CD14-positive monocyte (primary cell): ENCODE measurements around the gene H1-8. TPM values are rescaled to one million over a fixed set of nuclear protein-coding genes. Genes with fewer than 3 reads are reported as not detected.

ENCODE experiments used
- DNase-seq, 3 donors: peaks; one replicate each; pipeline ENCODE4 v3.0.0-alpha.2; 2011 to 2022
- H2AFZ ChIP-seq: 2 replicates; pipeline ENCODE4 v1.6.0; 2012; ENCODE audit warnings: mild to moderate bottlenecking, low read depth, low read length, inconsistent platforms; ENCODE audit not compliant: insufficient read depth, poor library complexity, severe bottlenecking
- H3K27ac ChIP-seq, 2 donors: 1 replicate in 1 of 2; 2 replicates in 1 of 2; pipeline ENCODE4 v1.5.1; 2012 to 2013; ENCODE audit warnings: low read length in 2 of 2, control low read depth in 1 of 2, inconsistent platforms in 1 of 2, low read depth in 1 of 2, mild to moderate bottlenecking in 1 of 2
- H3K27me3 ChIP-seq, 2 donors: one replicate each; pipeline versions ENCODE4 v1.6.0 to v1.6.1; 2011 to 2013; ENCODE audit warnings: low read length in 2 of 2; ENCODE audit not compliant: control insufficient read depth in 2 of 2, insufficient read depth in 2 of 2
- H3K36me3 ChIP-seq, 2 donors: replicated peaks in 1 of 2; 1 replicate in 1 of 2; 2 replicates in 1 of 2; pipeline versions ENCODE4 v1.5.1 to v1.6.1; 2012 to 2013; ENCODE audit warnings: low read length in 2 of 2, control low read depth in 1 of 2, inconsistent platforms in 1 of 2, mild to moderate bottlenecking in 1 of 2; ENCODE audit not compliant: insufficient read depth in 2 of 2, control insufficient read depth in 1 of 2
- H3K4me1 ChIP-seq, 2 donors: 1 replicate in 1 of 2; 2 replicates in 1 of 2; pipeline versions ENCODE4 v1.5.1 to v1.6.1; 2012 to 2013; ENCODE audit warnings: low read length in 2 of 2, control low read depth in 1 of 2, inconsistent platforms in 1 of 2, mild to moderate bottlenecking in 1 of 2, moderate library complexity in 1 of 2; ENCODE audit not compliant: insufficient read depth in 2 of 2, control insufficient read depth in 1 of 2
- H3K4me2 ChIP-seq: replicated peaks from 2 replicates; pipeline ENCODE3; 2012; ENCODE audit warnings: low read length, moderate library complexity, mild to moderate bottlenecking; ENCODE audit not compliant: poor library complexity, severe bottlenecking; ENCODE audit errors: extremely low read depth
- H3K4me3 ChIP-seq, 3 experiments: fragments of 200-600 bp in 1 of 3; sonication (generic) in 1 of 3; replicated peaks in 1 of 3; 1 replicate in 2 of 3; 2 replicates in 1 of 3; pipeline ENCODE4 v1.5.1; 2011 to 2013; ENCODE audit warnings: low read length in 3 of 3, mild to moderate bottlenecking in 3 of 3, control low read depth in 2 of 3, low read depth in 2 of 3, inconsistent platforms in 1 of 3, moderate library complexity in 1 of 3
- H3K79me2 ChIP-seq: 2 replicates; pipeline ENCODE4 v1.6.0; 2012; ENCODE audit warnings: mild to moderate bottlenecking, control low read depth, inconsistent platforms, low read length, moderate library complexity; ENCODE audit not compliant: insufficient read depth
- H3K9ac ChIP-seq: 2 replicates; pipeline ENCODE4 v1.6.0; 2017; ENCODE audit warnings: low read length, mild to moderate bottlenecking; ENCODE audit not compliant: insufficient read depth, poor library complexity, severe bottlenecking
- H3K9me3 ChIP-seq, 2 donors: replicated peaks in 1 of 2; 1 replicate in 1 of 2; 2 replicates in 1 of 2; pipeline versions ENCODE4 v1.5.1 to v1.6.1; 2012 to 2013; ENCODE audit warnings: low read length in 2 of 2, control low read depth in 1 of 2; ENCODE audit not compliant: control insufficient read depth in 1 of 2, insufficient read depth in 1 of 2
- H4K20me1 ChIP-seq: 2 replicates; pipeline ENCODE4 v1.6.0; 2012; ENCODE audit warnings: mild to moderate bottlenecking, low read length, control low read depth, moderate library complexity; ENCODE audit not compliant: insufficient read depth
- H3K27ac Mint-ChIP-seq, 7 donors: one replicate each; pipeline ENCODE4 v1.8.0; 2020; ENCODE audit warnings: mild to moderate bottlenecking in 7 of 7, mixed read lengths in 7 of 7, moderate library complexity in 6 of 7, inconsistent platforms in 2 of 7
- H3K27me3 Mint-ChIP-seq, 3 donors: one replicate each; pipeline ENCODE4 v1.8.0; 2021 to 2022; ENCODE audit warnings: low read depth in 3 of 3, mild to moderate bottlenecking in 3 of 3, mixed read lengths in 3 of 3, moderate library complexity in 3 of 3, inconsistent platforms in 1 of 3
- H3K36me3 Mint-ChIP-seq, 2 donors: one replicate each; pipeline ENCODE4 v1.8.0; 2020; ENCODE audit warnings: mixed read lengths in 2 of 2, inconsistent platforms in 1 of 2, mild to moderate bottlenecking in 1 of 2
- H3K4me1 Mint-ChIP-seq: one replicate; pipeline ENCODE4 v1.8.0; 2020; ENCODE audit warnings: mild to moderate bottlenecking, mixed read lengths
- H3K4me3 Mint-ChIP-seq, 2 donors: one replicate each; pipeline ENCODE4 v1.8.0; 2020; ENCODE audit warnings: mild to moderate bottlenecking in 2 of 2, mixed read lengths in 2 of 2, moderate library complexity in 1 of 2
- H3K9me3 Mint-ChIP-seq, 7 donors: one replicate each; pipeline ENCODE4 v1.8.0; 2020 to 2022; ENCODE audit warnings: mixed read lengths in 7 of 7, mild to moderate bottlenecking in 6 of 7, moderate library complexity in 6 of 7, inconsistent platforms in 2 of 7
- WGBS: methylation state at CpG from one replicate; pipeline ENCODE4 v1.1.5; 2013; ENCODE audit warnings: missing lambda C conversion rate; ENCODE audit not compliant: insufficient coverage; 5-methylcytosine and 5-hydroxymethylcytosine counted together
- intact Hi-C, 2 donors: fragments of 100-400 bp; cut with micrococcal nuclease; formaldehyde crosslinking; loops; one replicate each; pipeline versions ENCODE4 v1.15.0 to v1.15.1; 2023
- polyA plus RNA-seq, 3 donors: library from polyadenylated mRNA; depleted of rRNA in 1 of 3; unstranded in 2 of 3; stranded (reverse) in 1 of 3; fragments of 300-500 nt in 2 of 3; fragments of >200 nt in 1 of 3; fragmentation: Illumina TruSeq in 2 of 3; gene quantifications; 1 replicate in 2 of 3; 2 replicates in 1 of 3; pipeline ENCODE4 v1.2.3, GENCODE V29; 2012 to 2021
- TF ChIP-seq, protein P1 (sequence below): fragments of 200-600 bp; IDR thresholded peaks from one replicate; pipeline ENCODE4 v1.8.0; 2022; ENCODE audit warnings: antibody characterized with exemption, mild to moderate bottlenecking

H1-8 gene
- polyA plus RNA-seq, 3 donors: not detected

DNA sequence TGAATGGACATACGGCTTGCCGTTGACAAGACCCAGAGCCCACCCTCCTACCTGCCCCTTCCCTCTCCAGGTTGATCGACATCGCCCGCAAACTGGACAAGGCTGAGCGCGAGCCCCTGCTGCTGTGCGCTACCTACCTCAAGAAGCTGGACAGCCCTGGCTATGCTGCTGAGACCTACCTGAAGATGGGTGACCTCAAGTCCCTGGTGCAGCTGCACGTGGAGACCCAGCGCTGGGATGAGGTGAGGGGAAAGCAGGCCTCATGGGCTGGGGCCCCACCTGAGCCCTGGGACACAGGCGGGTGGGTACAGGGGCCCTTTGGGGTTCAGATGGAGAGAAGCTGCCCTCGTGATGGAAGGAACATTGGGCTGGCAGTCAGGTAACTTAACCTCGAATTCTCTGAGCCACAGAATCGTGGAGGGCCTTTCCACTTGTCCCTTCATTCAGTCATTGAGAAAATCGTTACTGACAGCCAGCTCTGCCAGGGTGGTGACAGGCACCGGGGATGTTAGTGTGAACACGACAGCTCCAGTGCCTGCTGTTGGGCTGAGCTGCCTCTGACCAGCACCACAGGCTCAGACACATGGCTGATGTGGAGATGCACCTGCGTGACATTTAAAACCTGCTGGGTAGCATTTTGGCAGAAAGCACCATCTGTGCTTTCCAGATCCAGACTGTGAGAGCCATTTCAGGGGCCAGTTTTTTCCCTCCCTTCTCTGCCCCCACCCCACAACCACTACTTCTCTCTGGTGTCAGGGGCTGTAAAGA is 40.1 kb upstream of the H1-8 start:
- Histone ChIP-seq H3K27ac (no peak overlapping the region), H3K27me3 (no peaks in the 10 kb centered on the region), H3K9me3 (no peaks in the 10 kb centered on the region), H3K36me3 (peaks cover 18 to 79% of the 10 kb centered on the region in 2 donors), H3K4me2 (no peak overlapping the region), H3K4me3 (no peak overlapping the region), H3K9ac (no peak overlapping the region), H2AFZ (no peak overlapping the region), H3K4me1 (peaks cover 4% of the 10 kb centered on the region in 2 donors), H4K20me1 (no peaks in the 10 kb centered on the region), H3K79me2 (no peaks in the 10 kb centered on the region)
- DNase-seq: no peak
- intact Hi-C loops: no loop called here
- Mint-ChIP-seq H3K4me3 (no peak overlapping the region), H3K4me1 (peaks cover 4% of the 10 kb centered on the region), H3K36me3 (peaks cover 56 to 64% of the 10 kb centered on the region in 2 donors), H3K27ac (no peak overlapping the region), H3K27me3 (no peaks in the 10 kb centered on the region), H3K9me3 (no peaks in the 10 kb centered on the region)
- TF ChIP-seq, protein P1, sequence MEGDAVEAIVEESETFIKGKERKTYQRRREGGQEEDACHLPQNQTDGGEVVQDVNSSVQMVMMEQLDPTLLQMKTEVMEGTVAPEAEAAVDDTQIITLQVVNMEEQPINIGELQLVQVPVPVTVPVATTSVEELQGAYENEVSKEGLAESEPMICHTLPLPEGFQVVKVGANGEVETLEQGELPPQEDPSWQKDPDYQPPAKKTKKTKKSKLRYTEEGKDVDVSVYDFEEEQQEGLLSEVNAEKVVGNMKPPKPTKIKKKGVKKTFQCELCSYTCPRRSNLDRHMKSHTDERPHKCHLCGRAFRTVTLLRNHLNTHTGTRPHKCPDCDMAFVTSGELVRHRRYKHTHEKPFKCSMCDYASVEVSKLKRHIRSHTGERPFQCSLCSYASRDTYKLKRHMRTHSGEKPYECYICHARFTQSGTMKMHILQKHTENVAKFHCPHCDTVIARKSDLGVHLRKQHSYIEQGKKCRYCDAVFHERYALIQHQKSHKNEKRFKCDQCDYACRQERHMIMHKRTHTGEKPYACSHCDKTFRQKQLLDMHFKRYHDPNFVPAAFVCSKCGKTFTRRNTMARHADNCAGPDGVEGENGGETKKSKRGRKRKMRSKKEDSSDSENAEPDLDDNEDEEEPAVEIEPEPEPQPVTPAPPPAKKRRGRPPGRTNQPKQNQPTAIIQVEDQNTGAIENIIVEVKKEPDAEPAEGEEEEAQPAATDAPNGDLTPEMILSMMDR: no peak
- 98% methylated on average over 17 of the region's 18 CpGs for WGBS

DNA sequence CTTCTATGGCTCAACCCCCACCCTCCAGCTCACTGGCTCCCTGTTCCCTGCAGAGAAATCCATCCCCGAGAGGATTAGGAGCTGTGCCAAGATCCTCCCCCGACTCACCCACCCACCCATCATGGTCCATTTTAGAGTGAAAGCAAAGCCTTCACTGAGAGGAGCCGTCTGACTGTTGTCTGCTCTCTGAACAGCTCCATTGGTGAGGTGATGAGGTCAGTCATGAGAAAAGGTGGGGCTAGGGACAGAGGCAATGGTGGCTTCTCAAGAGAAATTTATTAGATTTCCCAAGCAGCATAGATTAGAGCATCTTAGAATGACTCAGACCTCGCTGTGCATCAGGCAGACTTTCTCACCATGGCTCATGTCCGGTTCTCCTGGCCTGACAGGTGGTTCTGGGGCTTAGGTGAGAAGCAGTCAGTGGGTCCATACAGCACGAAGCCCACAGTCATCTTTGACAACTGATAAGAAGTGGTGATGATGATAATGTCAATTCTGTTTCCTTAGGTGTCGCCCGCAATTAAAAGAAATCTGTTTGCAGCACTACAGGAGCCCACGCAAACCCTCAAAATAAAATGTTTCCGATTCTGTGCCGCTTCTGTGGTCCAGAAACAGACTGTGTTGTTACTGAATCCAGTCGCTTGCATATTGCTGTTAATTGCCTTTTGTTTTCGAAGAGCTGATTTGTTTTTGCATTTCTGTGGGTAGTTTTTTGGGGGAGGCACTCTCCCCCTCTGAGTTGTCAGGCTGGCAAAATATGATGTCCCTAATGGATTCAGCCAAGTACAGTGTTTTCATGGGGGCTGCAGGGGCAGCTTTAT is 39.3 kb upstream of the H1-8 start:
- Histone ChIP-seq H3K79me2 (no peaks in the 10 kb centered on the region), H3K27ac (no peak overlapping the region), H4K20me1 (no peaks in the 10 kb centered on the region), H2AFZ (no peak overlapping the region), H3K27me3 (no peaks in the 10 kb centered on the region), H3K36me3 (peaks cover 18 to 77% of the 10 kb centered on the region in 2 donors), H3K9ac (no peak overlapping the region), H3K4me3 (no peak overlapping the region), H3K4me2 (no peak overlapping the region), H3K4me1 (peaks cover 4% of the 10 kb centered on the region in 2 donors), H3K9me3 (no peaks in the 10 kb centered on the region)
- Mint-ChIP-seq H3K9me3 (no peaks in the 10 kb centered on the region), H3K27me3 (no peaks in the 10 kb centered on the region), H3K36me3 (peaks cover 62 to 71% of the 10 kb centered on the region in 2 donors), H3K4me3 (no peak overlapping the region), H3K4me1 (peaks cover 4% of the 10 kb centered on the region), H3K27ac (no peak overlapping the region)
- DNase-seq: no peak
- 96% methylated on average over 11 of the region's 13 CpGs for WGBS
- intact Hi-C loops: no loop called here
- TF ChIP-seq, protein P1: no peak
